Cortex of kidney (tissue), 1 donor: ENCODE measurements around the gene COL16A1.
"Not testable (repeated sequence)": the region's sequence is repeated elsewhere in the genome, so short reads cannot be mapped to it uniquely, and the experiment has no call there.

Experiments used
- DNase-seq: peaks from one replicate; lab custom pipeline; 2025; lab: John Stamatoyannopoulos, UW

COL16A1 gene

GRCh38 chr1:31732751-31733289 is 29.0 kb upstream of the COL16A1 start:
- DNase-seq, result no peak

GRCh38 chr1:31732343-31732742 is 28.5 kb upstream of the COL16A1 start:
- DNase-seq, result no peak

- no peak for DNase-seq
These were observed 27.3 kb upstream of the COL16A1 start for GRCh38 chr1:31731049-31731565.

- no peak for DNase-seq
These were observed 26.7 kb upstream of the COL16A1 start for GRCh38 chr1:31730336-31731048.

- no peak for DNase-seq
These were observed 24.0 kb upstream of the COL16A1 start for GRCh38 chr1:31727849-31728248.

GRCh38 chr1:31727195-31727594 is 23.4 kb upstream of the COL16A1 start:
- no peak for DNase-seq

GRCh38 chr1:31726715-31727114 is 22.9 kb upstream of the COL16A1 start:
- no peak for DNase-seq

GRCh38 chr1:31725777-31726535 is 22.1 kb upstream of the COL16A1 start:
- DNase-seq, result no peak

- DNase-seq, result no peak
These were observed 21.3 kb upstream of the COL16A1 start for GRCh38 chr1:31725134-31725533.

- no peak for DNase-seq
These were observed 20.1 kb upstream of the COL16A1 start for GRCh38 chr1:31723828-31724359.

- no peak for DNase-seq
These were observed 14.6 kb upstream of the COL16A1 start for GRCh38 chr1:31718327-31718897.

- no peak for DNase-seq
These were observed 13.5 kb upstream of the COL16A1 start for GRCh38 chr1:31717341-31717740.

- DNase-seq, result no peak
These were observed 12.0 kb upstream of the COL16A1 start for GRCh38 chr1:31715873-31716220.

- no peak for DNase-seq
These were observed 11.5 kb upstream of the COL16A1 start for GRCh38 chr1:31715087-31715872.

GRCh38 chr1:31714442-31715086 is 10.7 kb upstream of the COL16A1 start:
- DNase-seq, result no peak

- no peak for DNase-seq
These were observed 8.8 kb upstream of the COL16A1 start for GRCh38 chr1:31712630-31713029.

- DNase-seq, result no peak
These were observed 8.3 kb upstream of the COL16A1 start for GRCh38 chr1:31712068-31712467.

- no peak for DNase-seq
These were observed 4.5 kb upstream of the COL16A1 start for GRCh38 chr1:31708324-31708723.

- no peak for DNase-seq
These were observed 3.9 kb upstream of the COL16A1 start for GRCh38 chr1:31707711-31708110.

- DNase-seq, result not testable (repeated sequence)
These were observed 3.3 kb upstream of the COL16A1 start for GRCh38 chr1:31707059-31707600.
